Karpas-422 (cell line): Measurements from ENCODE around the gene TFCP2L1. TPM values are rescaled to one million over a fixed set of nuclear protein-coding genes. Genes with fewer than 3 reads are reported as not detected.

Experiments used
- DNase-seq: peaks from one replicate; pipeline ENCODE4 v3.0.0-alpha.2; 2015
- H2AFZ ChIP-seq: fragments of 200-600 bp; sonication (generic); 2 replicates; pipeline ENCODE4 v1.6.1; 2014; ENCODE audit warnings: antibody characterized with exemption, low read length, mixed read lengths
- H3K27ac ChIP-seq: fragments of 200-600 bp; sonication (generic); 2 replicates; pipeline ENCODE4 v1.5.1; 2014; ENCODE audit warnings: mild to moderate bottlenecking, low read length, moderate library complexity
- H3K27me3 ChIP-seq: fragments of 200-600 bp; sonication (generic); 2 replicates; pipeline ENCODE4 v1.6.1; 2014; ENCODE audit warnings: low read length, mixed read lengths
- H3K36me3 ChIP-seq: fragments of 200-600 bp; sonication (generic); 2 replicates; pipeline ENCODE4 v1.6.1; 2014; ENCODE audit warnings: low read length, mixed read lengths; ENCODE audit not compliant: insufficient read depth
- H3K4me1 ChIP-seq: fragments of 200-600 bp; sonication (generic); 2 replicates; pipeline ENCODE4 v1.6.1; 2014; ENCODE audit warnings: mild to moderate bottlenecking, low read length, mixed read lengths
- H3K4me2 ChIP-seq: fragments of 200-600 bp; sonication (generic); 2 replicates; pipeline ENCODE4 v1.6.1; 2014; ENCODE audit warnings: low read length, low read depth, mild to moderate bottlenecking; ENCODE audit not compliant: poor library complexity, severe bottlenecking
- H3K4me3 ChIP-seq: fragments of 200-600 bp; sonication (generic); 2 replicates; pipeline ENCODE4 v1.5.1; 2014; ENCODE audit warnings: mild to moderate bottlenecking, antibody characterized with exemption, low read length, mixed read lengths
- H3K79me2 ChIP-seq: fragments of 200-600 bp; sonication (generic); 2 replicates; pipeline ENCODE4 v1.6.1; 2014; ENCODE audit warnings: mild to moderate bottlenecking, low read length, mixed read lengths
- H3K9ac ChIP-seq: fragments of 200-600 bp; sonication (generic); 2 replicates; pipeline ENCODE4 v1.6.0; 2014; ENCODE audit warnings: low read length
- H3K9me2 ChIP-seq: fragments of 200-600 bp; sonication (generic), shearing (Covaris generic); replicated peaks from 2 replicates; pipeline ENCODE4 v1.6.0; 2014; ENCODE audit warnings: mild to moderate bottlenecking, low read length, moderate library complexity; ENCODE audit not compliant: insufficient read depth
- H3K9me3 ChIP-seq: fragments of 300-700, 200-600 bp; sonication (generic); 2 replicates; pipeline ENCODE4 v1.6.1; 2014; ENCODE audit warnings: low read length, mixed read lengths
- H4K20me1 ChIP-seq: fragments of 200-600 bp; sonication (generic); 2 replicates; pipeline ENCODE4 v1.6.1; 2014; ENCODE audit warnings: mild to moderate bottlenecking, antibody characterized with exemption, low read length, low read depth; ENCODE audit not compliant: insufficient read depth
- total RNA-seq: library from RNA; depleted of rRNA; stranded (reverse); fragments of >200 nt; shearing (Covaris generic); gene quantifications from 2 replicates; pipeline ENCODE4 v1.2.3, GENCODE V29; 2014; ENCODE audit warnings: low replicate concordance

The TFCP2L1 gene
- total RNA-seq, 1 experiment from 2014 or later: not detected

GRCh38 chr2:121185571-121186074, 99.4 kb downstream of the TFCP2L1 start:
- no peak overlapping the region for H3K4me3 ChIP-seq
- no peaks in the 10 kb centered on the region for H3K27me3 ChIP-seq
- H2AFZ ChIP-seq: no peak overlapping the region
- H4K20me1 ChIP-seq: no peaks in the 10 kb centered on the region
- no peaks in the 10 kb centered on the region for H3K9me3 ChIP-seq
- H3K27ac ChIP-seq: no peak overlapping the region
- no peak overlapping the region for H3K9ac ChIP-seq
- H3K9me2 ChIP-seq: no peaks in the 10 kb centered on the region
- H3K4me2 ChIP-seq: no peak overlapping the region
- no peaks in the 10 kb centered on the region for H3K79me2 ChIP-seq
- no peaks in the 10 kb centered on the region for H3K36me3 ChIP-seq
- no peaks in the 10 kb centered on the region for H3K4me1 ChIP-seq
- DNase-seq: no peak

GRCh38 chr2:121185111-121185510, 99.9 kb downstream of the TFCP2L1 start:
- Histone ChIP-seq H4K20me1 (no peaks in the 10 kb centered on the region), H3K27ac (no peak overlapping the region), H3K4me1 (no peaks in the 10 kb centered on the region), H3K4me2 (no peak overlapping the region), H3K9me3 (no peaks in the 10 kb centered on the region), H2AFZ (no peak overlapping the region), H3K9me2 (no peaks in the 10 kb centered on the region), H3K36me3 (no peaks in the 10 kb centered on the region), H3K9ac (no peak overlapping the region), H3K79me2 (no peaks in the 10 kb centered on the region), H3K27me3 (no peaks in the 10 kb centered on the region), H3K4me3 (no peak overlapping the region)
- DNase-seq: no peak

- H3K79me2 ChIP-seq: no peaks in the 10 kb centered on the region
- H3K4me2 ChIP-seq: no peak overlapping the region
- no peaks in the 10 kb centered on the region for H3K9me3 ChIP-seq
- H2AFZ ChIP-seq: no peak overlapping the region
- no peak overlapping the region for H3K9ac ChIP-seq
- H4K20me1 ChIP-seq: no peaks in the 10 kb centered on the region
- no peak overlapping the region for H3K27ac ChIP-seq
- no peaks in the 10 kb centered on the region for H3K4me1 ChIP-seq
- H3K27me3 ChIP-seq: no peaks in the 10 kb centered on the region
- no peak overlapping the region for H3K4me3 ChIP-seq
- H3K36me3 ChIP-seq: no peaks in the 10 kb centered on the region
- H3K9me2 ChIP-seq: no peaks in the 10 kb centered on the region
- DNase-seq: no peak
Measured at GRCh38 chr2:121184248-121184862, 100.6 kb downstream of the TFCP2L1 start.

GRCh38 chr2:121182520-121182919, 102.5 kb downstream of the TFCP2L1 start:
- H2AFZ ChIP-seq: no peak overlapping the region
- no peak overlapping the region for H3K4me2 ChIP-seq
- H4K20me1 ChIP-seq: 0 out of 2 replicates have a peak, but pooled peaks cover 3% of the 10 kb centered on the region
- no peaks in the 10 kb centered on the region for H3K9me2 ChIP-seq
- no peaks in the 10 kb centered on the region for H3K36me3 ChIP-seq
- H3K4me3 ChIP-seq: no peak overlapping the region
- no peaks in the 10 kb centered on the region for H3K9me3 ChIP-seq
- no peak overlapping the region for H3K27ac ChIP-seq
- no peaks in the 10 kb centered on the region for H3K4me1 ChIP-seq
- no peak overlapping the region for H3K9ac ChIP-seq
- DNase-seq: no peak
- no peaks in the 10 kb centered on the region for H3K27me3 ChIP-seq
- H3K79me2 ChIP-seq: no peaks in the 10 kb centered on the region

GRCh38 chr2:121179467-121179866, 105.5 kb downstream of the TFCP2L1 start:
- H3K27me3 ChIP-seq: no peaks in the 10 kb centered on the region
- H3K27ac ChIP-seq: no peak overlapping the region
- no peak overlapping the region for H3K9ac ChIP-seq
- H3K9me2 ChIP-seq: no peaks in the 10 kb centered on the region
- H3K79me2 ChIP-seq: no peaks in the 10 kb centered on the region
- no peaks in the 10 kb centered on the region for H3K4me1 ChIP-seq
- no peak overlapping the region for H3K4me2 ChIP-seq
- no peaks in the 10 kb centered on the region for H3K36me3 ChIP-seq
- no peak overlapping the region for H2AFZ ChIP-seq
- no peak overlapping the region for H3K4me3 ChIP-seq
- no peaks in the 10 kb centered on the region for H3K9me3 ChIP-seq
- H4K20me1 ChIP-seq: 0 out of 2 replicates have a peak, but pooled peaks cover 3% of the 10 kb centered on the region
- DNase-seq: no peak

- no peak overlapping the region for H3K4me3 ChIP-seq
- H4K20me1 ChIP-seq: 0 out of 2 replicates have a peak, but pooled peaks cover 3% of the 10 kb centered on the region
- H3K4me2 ChIP-seq: no peak overlapping the region
- H3K9me2 ChIP-seq: no peaks in the 10 kb centered on the region
- H2AFZ ChIP-seq: no peak overlapping the region
- DNase-seq: no peak
- H3K27ac ChIP-seq: no peak overlapping the region
- no peaks in the 10 kb centered on the region for H3K4me1 ChIP-seq
- no peak overlapping the region for H3K9ac ChIP-seq
- H3K36me3 ChIP-seq: no peaks in the 10 kb centered on the region
- no peaks in the 10 kb centered on the region for H3K27me3 ChIP-seq
- H3K79me2 ChIP-seq: no peaks in the 10 kb centered on the region
- H3K9me3 ChIP-seq: no peaks in the 10 kb centered on the region
Measured at GRCh38 chr2:121178730-121179129, 106.3 kb downstream of the TFCP2L1 start.

- Histone ChIP-seq H3K9me3 (no peaks in the 10 kb centered on the region), H3K9ac (no peak overlapping the region), H2AFZ (no peak overlapping the region), H3K36me3 (no peaks in the 10 kb centered on the region), H3K27ac (no peak overlapping the region), H3K27me3 (no peaks in the 10 kb centered on the region), H3K4me2 (no peak overlapping the region), H4K20me1 (0 out of 2 replicates have a peak, but pooled peaks cover 3% of the 10 kb centered on the region), H3K9me2 (no peaks in the 10 kb centered on the region), H3K4me3 (no peak overlapping the region), H3K4me1 (no peaks in the 10 kb centered on the region), H3K79me2 (no peaks in the 10 kb centered on the region)
- DNase-seq: no peak
Measured at GRCh38 chr2:121177896-121178295, 107.1 kb downstream of the TFCP2L1 start.

- H3K36me3 ChIP-seq: no peaks in the 10 kb centered on the region
- H3K27me3 ChIP-seq: no peaks in the 10 kb centered on the region
- no peaks in the 10 kb centered on the region for H3K9me3 ChIP-seq
- no peak for DNase-seq
- no peak overlapping the region for H2AFZ ChIP-seq
- no peak overlapping the region for H3K4me3 ChIP-seq
- H3K27ac ChIP-seq: no peak overlapping the region
- H3K4me1 ChIP-seq: no peaks in the 10 kb centered on the region
- H3K4me2 ChIP-seq: no peak overlapping the region
- H3K9ac ChIP-seq: no peak overlapping the region
- no peaks in the 10 kb centered on the region for H3K79me2 ChIP-seq
- no peaks in the 10 kb centered on the region for H3K9me2 ChIP-seq
- 0 out of 2 replicates have a peak, but pooled peaks cover 3% of the 10 kb centered on the region for H4K20me1 ChIP-seq
Measured at GRCh38 chr2:121175326-121175725, 109.7 kb downstream of the TFCP2L1 start.
